ENCODE results near the gene RNU7-1.

Gene RNU7-1

GRCh38 chr12:6909421-6910145 is 34.0 kb upstream of the RNU7-1 start:
- H3K79me2 ChIP-seq (ENCODE audit: insufficient read depth, low read length) = no peaks in the 10 kb centered on the region
- no peaks in the 10 kb centered on the region for H3K9me3 ChIP-seq (ENCODE audit: insufficient read depth, low read length)
- H3F3A ChIP-seq (ENCODE audit: insufficient read depth) = no peaks in the 10 kb centered on the region
- TF ChIP-seq CTCF (IDR thresholded peaks at IDR 0.05; ENCODE audit: insufficient read depth, low read length, poor library complexity, severe bottlenecking) (no peak), EZH2phosphoT487 (conservative IDR thresholded peaks at IDR 0.05; ENCODE audit: low read length) (no peak)
- no peaks in the 10 kb centered on the region for H3K27me3 ChIP-seq (ENCODE audit: low read length)
- no peak overlapping the region for H3K4me2 ChIP-seq (ENCODE audit: low read depth, low read length, poor library complexity, severe bottlenecking)
- no peaks in the 10 kb centered on the region for H3K36me3 ChIP-seq (ENCODE audit: low read length)
- no peak overlapping the region for H2AFZ ChIP-seq (ENCODE audit: low read depth, low read length, severe bottlenecking)
- H3K4me3 ChIP-seq (ENCODE audit: insufficient read depth, low read length, poor library complexity, severe bottlenecking) = no peak overlapping the region
- no peak overlapping the region for H3K9ac ChIP-seq (ENCODE audit: low read length)
- no peak overlapping the region for H3K27ac ChIP-seq (ENCODE audit: low read depth, low read length)
- no peaks in the 10 kb centered on the region for H3K9me2 ChIP-seq (replicated peaks; ENCODE audit: insufficient read depth, low read length)
- no peaks in the 10 kb centered on the region for H4K20me1 ChIP-seq (ENCODE audit: low read depth, low read length)

- no peak for TF ChIP-seq CTCF (IDR thresholded peaks at IDR 0.05; ENCODE audit: insufficient read depth, low read length, poor library complexity, severe bottlenecking)
- TF ChIP-seq EZH2phosphoT487 (conservative IDR thresholded peaks at IDR 0.05; ENCODE audit: low read length) = no peak
- no peaks in the 10 kb centered on the region for H3K9me2 ChIP-seq (replicated peaks; ENCODE audit: insufficient read depth, low read length)
These were observed 31.3 kb upstream of the RNU7-1 start for GRCh38 chr12:6912164-6912935.

GRCh38 chr12:6914246-6914946 is 29.2 kb upstream of the RNU7-1 start, which contains the start of gene ENO2:
Gene ENO2 (plus strand): TSS chr12:6914580. CDS start chr12:6915833, 1,253 bp downstream.
- H3K27ac ChIP-seq (ENCODE audit: low read depth, low read length) = no peak within 1 kb of the TSS
- H3K27me3 ChIP-seq (ENCODE audit: low read length) = no peaks in the 10 kb centered on the region
- H3K9me3 ChIP-seq (ENCODE audit: insufficient read depth, low read length) = no peaks in the 10 kb centered on the region
- H3K36me3 ChIP-seq (ENCODE audit: low read length) = no peaks in the 10 kb centered on the region
- H3K4me2 ChIP-seq (ENCODE audit: low read depth, low read length, poor library complexity, severe bottlenecking) = peak within 1 kb of the TSS; percentile 62
- peak within 1 kb of the TSS; percentile 91 for H2AFZ ChIP-seq (ENCODE audit: low read depth, low read length, severe bottlenecking)
- no peaks in the 10 kb centered on the region for H4K20me1 ChIP-seq (ENCODE audit: low read depth, low read length)
- H3K9me2 ChIP-seq (replicated peaks; ENCODE audit: insufficient read depth, low read length) = no peaks in the 10 kb centered on the region
- H3F3A ChIP-seq (ENCODE audit: insufficient read depth) = no peaks in the 10 kb centered on the region
- TF ChIP-seq CTCF (IDR thresholded peaks at IDR 0.05; ENCODE audit: insufficient read depth, low read length, poor library complexity, severe bottlenecking) (no peak), EZH2phosphoT487 (conservative IDR thresholded peaks at IDR 0.05; ENCODE audit: low read length) (no peak)
- peak within 1 kb of the TSS; percentile 40 for H3K4me3 ChIP-seq (ENCODE audit: insufficient read depth, low read length, poor library complexity, severe bottlenecking)
- no peaks in the 10 kb centered on the region for H3K79me2 ChIP-seq (ENCODE audit: insufficient read depth, low read length)
- H3K9ac ChIP-seq (ENCODE audit: low read length) = peak within 1 kb of the TSS; percentile 39

More at GRCh38 chr12:6912164-6912935, 31.3 kb upstream of the RNU7-1 start:
- no peak overlapping the region for H3K4me2 ChIP-seq (ENCODE audit: low read depth, low read length, poor library complexity, severe bottlenecking)
- H3K36me3 ChIP-seq (ENCODE audit: low read length) = no peaks in the 10 kb centered on the region
- H3K27me3 ChIP-seq (ENCODE audit: low read length) = no peaks in the 10 kb centered on the region
- no peak overlapping the region for H3K9ac ChIP-seq (ENCODE audit: low read length)
- no peak overlapping the region for H3K4me3 ChIP-seq (ENCODE audit: insufficient read depth, low read length, poor library complexity, severe bottlenecking)
- H3K27ac ChIP-seq (ENCODE audit: low read depth, low read length) = no peak overlapping the region
- no peaks in the 10 kb centered on the region for H3K9me3 ChIP-seq (ENCODE audit: insufficient read depth, low read length)
- no peaks in the 10 kb centered on the region for H3F3A ChIP-seq (ENCODE audit: insufficient read depth)
- H3K79me2 ChIP-seq (ENCODE audit: insufficient read depth, low read length) = no peaks in the 10 kb centered on the region
- no peak overlapping the region for H2AFZ ChIP-seq (ENCODE audit: low read depth, low read length, severe bottlenecking)
- no peaks in the 10 kb centered on the region for H4K20me1 ChIP-seq (ENCODE audit: low read depth, low read length)
